Measurements from ENCODE around the gene RASAL3.

Gene RASAL3

GRCh38 chr19:15432629-15433518 lies 31.5 kb downstream of the RASAL3 start:
- peak; percentile 93 for DNase-seq

- DNase-seq, result no peak
Measured at GRCh38 chr19:15432018-15432494, 32.3 kb downstream of the RASAL3 start.

- no peak for DNase-seq
Measured at GRCh38 chr19:15431396-15432017, 32.8 kb downstream of the RASAL3 start.

- DNase-seq, result no peak
Measured at GRCh38 chr19:15430526-15431120, 33.7 kb downstream of the RASAL3 start.

GRCh38 chr19:15429825-15430467 lies 34.4 kb downstream of the RASAL3 start:
- no peak for DNase-seq

GRCh38 chr19:15428956-15429824 lies 35.2 kb downstream of the RASAL3 start:
- no peak for DNase-seq

GRCh38 chr19:15427991-15428471 lies 36.3 kb downstream of the RASAL3 start:
- DNase-seq, result no peak

GRCh38 chr19:15427350-15427700 lies 37.0 kb downstream of the RASAL3 start:
- DNase-seq, result no peak

- no peak for DNase-seq
Measured at GRCh38 chr19:15426485-15427349, 37.6 kb downstream of the RASAL3 start.

- DNase-seq, result no peak
Measured at GRCh38 chr19:15425321-15425950, 38.9 kb downstream of the RASAL3 start.

- no peak for DNase-seq
Measured at GRCh38 chr19:15424692-15425272, 39.6 kb downstream of the RASAL3 start.

- DNase-seq, result no peak
Measured at GRCh38 chr19:15424121-15424520, 40.2 kb downstream of the RASAL3 start.

GRCh38 chr19:15423130-15423529 lies 41.2 kb downstream of the RASAL3 start:
- no peak for DNase-seq

GRCh38 chr19:15422296-15423075 lies 41.9 kb downstream of the RASAL3 start:
- no peak for DNase-seq

- DNase-seq, result no peak
Measured at GRCh38 chr19:15421721-15422260, 42.6 kb downstream of the RASAL3 start.

GRCh38 chr19:15421136-15421695 lies 43.1 kb downstream of the RASAL3 start:
- DNase-seq, result no peak

GRCh38 chr19:15419413-15420025 lies 44.8 kb downstream of the RASAL3 start:
- DNase-seq, result no peak

Data from inflammatory macrophage treated with lipopolysaccharide for 4 hours (primary cell).